Hematopoietic multipotent progenitor cell treated with erythropoietin and hydrocortisone succinate and interleukin-3 and kit ligand, for 15 days (in vitro differentiated cells): ENCODE data around the gene DNAH9.
A peak's percentile ranks its signal among the peaks of the same experiment; 100 is the strongest.

Experiments used
- DNase-seq: peaks from one replicate; pipeline ENCODE4 v3.0.0-alpha.2; 2015; ENCODE audit warnings: low spot score

DNAH9 gene

GRCh38 chr17:11601661-11602060 lies 3.4 kb downstream of the DNAH9 start:
- DNase-seq = no peak

GRCh38 chr17:11608396-11608795 lies 10.1 kb downstream of the DNAH9 start:
- DNase-seq = no peak

GRCh38 chr17:11610999-11611566 lies 12.8 kb downstream of the DNAH9 start:
- no peak for DNase-seq

GRCh38 chr17:11612956-11613355 lies 14.7 kb downstream of the DNAH9 start:
- DNase-seq = no peak

- no peak for DNase-seq
Observed at GRCh38 chr17:11618861-11619566, 20.7 kb downstream of the DNAH9 start.

- DNase-seq = no peak
Observed at GRCh38 chr17:11622492-11622891, 24.2 kb downstream of the DNAH9 start.

GRCh38 chr17:11624976-11625375 lies 26.7 kb downstream of the DNAH9 start:
- no peak for DNase-seq

- no peak for DNase-seq
Observed at GRCh38 chr17:11625878-11626277, 27.6 kb downstream of the DNAH9 start.

- no peak for DNase-seq
Observed at GRCh38 chr17:11627301-11627940, 29.2 kb downstream of the DNAH9 start.

GRCh38 chr17:11628374-11628773 lies 30.1 kb downstream of the DNAH9 start:
- no peak for DNase-seq

- DNase-seq = no peak
Observed at GRCh38 chr17:11628831-11629230, 30.6 kb downstream of the DNAH9 start.

- DNase-seq = no peak
Observed at GRCh38 chr17:11636771-11637170, 38.5 kb downstream of the DNAH9 start.

GRCh38 chr17:11637796-11638195 lies 39.5 kb downstream of the DNAH9 start:
- no peak for DNase-seq

GRCh38 chr17:11638700-11639265 lies 40.5 kb downstream of the DNAH9 start:
- no peak for DNase-seq

- DNase-seq = no peak
Observed at GRCh38 chr17:11639736-11640462, 41.6 kb downstream of the DNAH9 start.

GRCh38 chr17:11640463-11640814 lies 42.2 kb downstream of the DNAH9 start:
- DNase-seq = no peak

GRCh38 chr17:11641521-11642275 lies 43.4 kb downstream of the DNAH9 start:
- DNase-seq = no peak

GRCh38 chr17:11642655-11643054 lies 44.4 kb downstream of the DNAH9 start:
- DNase-seq = no peak

GRCh38 chr17:11643851-11644250 lies 45.6 kb downstream of the DNAH9 start:
- DNase-seq = no peak

- peak; percentile 54 for DNase-seq
Observed at GRCh38 chr17:11644265-11645212, 46.3 kb downstream of the DNAH9 start.

- no peak for DNase-seq
Observed at GRCh38 chr17:11645426-11645825, 47.2 kb downstream of the DNAH9 start.
